ENCODE data around the gene RLBP1. TPM values are rescaled to one million over a fixed set of nuclear protein-coding genes. Genes with fewer than 3 reads are reported as not detected.

Gene RLBP1
- total and polyA plus RNA-seq, 9 of the 15 experiments (the other 6 are each of a cell fraction or from before 2014, with no cell fraction given), result 0.05 TPM; not detected in 8

GRCh38 chr15:89203705-89204273, 17.6 kb downstream of the RLBP1 start:
- FAIRE-seq (no peak), DNase-seq (ENCODE audit: extremely low read depth in 1 of 4, low spot score in 3 of 4) (no peak), ATAC-seq (no peak)
- POLR2A ChIA-PET, result interaction anchor here (0.7 kb wide), 1 partner anchor 8 kb away, joined by 3 read pairs; no protein-coding TSS in a partner anchor
- TF ChIP-seq RBBP5 (IDR thresholded peaks at IDR 0.05; ENCODE audit: borderline replicate concordance, insufficient read depth, low read length, poor library complexity, severe bottlenecking) (no peak), POLR2B (IDR thresholded peaks at IDR 0.05; ENCODE audit: low read depth, partially characterized antibody) (peak; percentile 23), ARHGAP35 (IDR thresholded peaks at IDR 0.05; ENCODE audit: partially characterized antibody) (no peak)
- Histone ChIP-seq H3K79me2 (ENCODE audit: control insufficient read depth, insufficient read depth, low read length) (no peaks in the 10 kb centered on the region), H2AFZ (ENCODE audit: low read depth, low read length) (no peak overlapping the region), H3K9me3 (replicated peaks; ENCODE audit: control insufficient read depth, insufficient read depth, low read depth, low read length) (no peaks in the 10 kb centered on the region), H3K4me3 (no peak overlapping the region), H3K9me1 (ENCODE audit: control insufficient read depth, insufficient read depth, low read length) (no peaks in the 10 kb centered on the region), H3K9ac (ENCODE audit: insufficient read depth in 1 of 2, low read depth in 2 of 2, low read length in 2 of 2) (no peak overlapping the region), H3K36me3 (ENCODE audit: control insufficient read depth, insufficient read depth, low read length) (peaks cover 10% of the 10 kb centered on the region; the same call in 1 of the 3 replicates), H3K27ac (ENCODE audit: extremely low read depth, low read depth, low read length) (no peak overlapping the region), H3K27me3 (ENCODE audit: control insufficient read depth in 2 of 2, insufficient read depth in 2 of 2, low read length in 2 of 2) (no peaks in the 10 kb centered on the region), H4K20me1 (replicated peaks; ENCODE audit: control insufficient read depth, insufficient read depth, low read length) (no peaks in the 10 kb centered on the region), H3K4me2 (ENCODE audit: insufficient read depth, low read length) (no peak overlapping the region), H3K4me1 (replicated peaks in 1 of 2; ENCODE audit: control insufficient read depth in 2 of 2, insufficient read depth in 2 of 2, low read length in 2 of 2) (peaks cover 0 to 10% of the 10 kb centered on the region in 2 experiments; a peak in 2 of 5 replicates)
- BruUV-seq (replicated peaks), result no TSS peak
- WGBS (ENCODE audit: insufficient coverage, low coverage, missing lambda C conversion rate), result 7% methylated on average over 2 of the region's 2 CpGs
- intact Hi-C loops (cut with micrococcal nuclease), result no loop called here
- in situ Hi-C loops (cut with MboI), result no loop called here
- CTCF ChIA-PET (ENCODE audit: low intra/inter-chr PET ratio), result no interaction called here

GRCh38 chr15:89201465-89202005, 19.8 kb downstream of the RLBP1 start:
- BruUV-seq (replicated peaks), result no TSS peak
- Histone ChIP-seq H3K4me1 (replicated peaks in 1 of 2; ENCODE audit: control insufficient read depth in 2 of 2, insufficient read depth in 2 of 2, low read length in 2 of 2) (peaks cover 0 to 4% of the 10 kb centered on the region in 2 experiments; a peak in 1 of 5 replicates), H4K20me1 (replicated peaks; ENCODE audit: control insufficient read depth, insufficient read depth, low read length) (no peaks in the 10 kb centered on the region), H3K4me3 (no peak overlapping the region), H3K79me2 (ENCODE audit: control insufficient read depth, insufficient read depth, low read length) (no peaks in the 10 kb centered on the region), H2AFZ (ENCODE audit: low read depth, low read length) (no peak overlapping the region), H3K9me3 (replicated peaks; ENCODE audit: control insufficient read depth, insufficient read depth, low read depth, low read length) (no peaks in the 10 kb centered on the region), H3K9me1 (ENCODE audit: control insufficient read depth, insufficient read depth, low read length) (peaks cover 4% of the 10 kb centered on the region), H3K27ac (ENCODE audit: extremely low read depth, low read depth, low read length) (no peak overlapping the region), H3K4me2 (ENCODE audit: insufficient read depth, low read length) (no peak overlapping the region), H3K36me3 (ENCODE audit: control insufficient read depth, insufficient read depth, low read length) (peaks cover 33% of the 10 kb centered on the region; the same call in 2 of the 3 replicates), H3K9ac (ENCODE audit: insufficient read depth in 1 of 2, low read depth in 2 of 2, low read length in 2 of 2) (no peak overlapping the region), H3K27me3 (ENCODE audit: control insufficient read depth in 2 of 2, insufficient read depth in 2 of 2, low read length in 2 of 2) (no peaks in the 10 kb centered on the region)
- DNase-seq (ENCODE audit: extremely low read depth in 1 of 4, low spot score in 3 of 4) (no peak), FAIRE-seq (no peak), ATAC-seq (no peak)
- WGBS (ENCODE audit: insufficient coverage, low coverage, missing lambda C conversion rate), result 92% methylated on average over 14 of the region's 20 CpGs
- POLR2A ChIA-PET, result no interaction called here
- intact Hi-C loops (cut with micrococcal nuclease) (no loop called here), in situ Hi-C loops (cut with MboI) (no loop called here)
- CTCF ChIA-PET (ENCODE audit: low intra/inter-chr PET ratio), result no interaction called here
- no peak for TF ChIP-seq KLF13 (tag; IDR thresholded peaks at IDR 0.05; ENCODE audit: borderline replicate concordance, low read depth)
- no peak for TF ChIP-seq CEBPG (CRISPR knock-in tag; IDR thresholded peaks at IDR 0.05)
- TF ChIP-seq CEBPG (tag; conservative IDR thresholded peaks at IDR 0.05 in 1 of 2, IDR thresholded peaks at IDR 0.05 in 1 of 2), result peak in 1 of 2 experiments; percentile 41; a peak in 2 of 4 replicates
- no peak for TF ChIP-seq THRA (IDR thresholded peaks at IDR 0.05)

Measured in K562 (cell line).